GM19025 (cell line): ENCODE measurements around the gene SH3PXD2A.

Experiments used
- ATAC-seq: cut with Tn5 transposase; IDR thresholded peaks from one replicate; pipeline ENCODE4 v1.9.1; 2021; ENCODE audit warnings: mild to moderate bottlenecking, low read depth, moderate library complexity; ENCODE audit not compliant: unreplicated experiment

The SH3PXD2A gene

GRCh38 chr10:103600956-103601569 lies 254.3 kb downstream of the SH3PXD2A start:
- no peak for ATAC-seq

DNA sequence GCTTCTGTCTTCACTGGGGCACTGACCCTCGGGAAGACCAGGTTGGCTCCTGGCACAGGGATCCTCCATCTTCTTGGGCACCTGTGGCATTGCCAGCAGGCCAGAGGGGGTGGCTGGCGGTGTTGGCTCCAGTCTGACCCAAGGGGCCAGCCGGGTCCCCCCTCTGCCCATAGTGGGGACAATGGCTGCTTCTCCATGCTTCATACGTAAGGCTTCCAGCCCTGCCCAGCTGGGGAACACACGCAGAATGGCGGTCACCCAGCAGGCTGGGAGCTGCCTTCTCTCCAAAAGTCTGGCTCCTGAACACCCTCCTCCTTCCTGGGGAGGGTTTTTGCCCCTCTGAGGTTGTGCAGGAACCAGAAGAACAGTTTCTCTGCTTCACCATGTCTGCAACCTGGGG lies 255.1 kb downstream of the SH3PXD2A start:
- no peak for ATAC-seq

DNA sequence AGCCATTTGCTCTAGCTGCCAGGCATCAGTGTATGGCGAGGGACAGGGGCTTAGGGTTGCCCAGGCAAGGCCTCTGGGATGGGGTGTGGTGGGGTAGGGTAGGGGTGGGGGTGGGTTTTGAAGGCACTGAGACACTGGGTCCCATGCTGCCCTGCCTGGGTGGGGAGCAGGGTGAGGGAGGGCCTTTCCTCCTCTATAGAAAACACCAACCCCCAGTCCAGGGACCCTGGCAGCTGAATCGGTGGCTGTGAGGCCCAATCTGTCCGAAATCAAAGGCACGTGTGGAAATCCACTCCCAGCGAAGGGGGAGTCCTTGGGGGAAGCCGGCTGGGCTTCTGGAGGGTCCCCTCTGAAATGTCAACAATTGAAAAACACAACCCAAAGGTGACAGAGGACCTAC lies 255.5 kb downstream of the SH3PXD2A start:
- no peak for ATAC-seq

GRCh38 chr10:103599211-103599610 lies 256.2 kb downstream of the SH3PXD2A start:
- ATAC-seq: no peak

GRCh38 chr10:103598654-103599115 lies 256.7 kb downstream of the SH3PXD2A start:
- no peak for ATAC-seq

- ATAC-seq: no peak
These were observed 258.4 kb downstream of the SH3PXD2A start for GRCh38 chr10:103597003-103597402.

GRCh38 chr10:103595933-103596726 lies 259.2 kb downstream of the SH3PXD2A start:
- ATAC-seq: no peak

- no peak for ATAC-seq
These were observed 262.3 kb downstream of the SH3PXD2A start for GRCh38 chr10:103593022-103593570.

DNA sequence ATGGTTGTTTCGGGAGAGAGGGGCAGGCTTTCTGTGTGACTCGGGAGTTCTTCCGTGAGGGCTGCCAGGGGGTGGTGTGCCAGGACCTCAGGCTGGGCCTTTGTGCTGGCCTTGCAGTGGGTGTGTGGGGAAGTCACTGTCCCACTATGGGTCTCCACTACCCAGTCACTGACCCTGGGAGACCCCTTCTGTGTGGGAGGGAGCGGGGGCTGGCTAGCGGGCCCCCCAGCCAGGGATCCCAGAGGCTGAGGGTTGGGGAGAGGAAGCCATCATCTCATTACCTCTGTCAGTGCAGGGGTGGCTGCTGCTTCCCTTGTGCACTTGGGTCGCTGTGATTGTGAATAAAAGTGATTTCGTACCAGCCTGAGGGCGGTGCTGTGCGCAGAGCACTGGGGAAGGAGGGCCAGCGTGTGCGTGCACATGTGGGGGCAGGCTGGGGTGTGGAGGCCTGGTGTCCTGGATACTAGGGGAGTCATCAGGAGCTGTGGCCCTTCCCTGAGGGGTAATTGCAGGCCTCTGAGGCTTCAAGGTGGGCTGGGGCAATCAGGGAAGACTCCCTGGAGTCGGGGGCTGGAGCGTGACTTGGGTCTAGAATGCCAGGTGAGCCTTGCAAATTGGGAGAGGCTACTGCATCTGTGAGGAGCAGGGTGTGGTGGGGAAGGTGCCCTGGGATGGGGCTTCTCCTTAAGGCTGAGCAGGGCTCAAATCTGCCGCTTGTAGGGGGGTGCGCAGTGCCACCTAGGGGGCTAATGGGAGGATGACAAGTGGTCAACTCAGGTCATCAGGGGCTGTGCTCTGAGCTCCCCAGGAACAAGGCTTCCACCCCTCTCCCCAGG lies 263.0 kb downstream of the SH3PXD2A start:
- ATAC-seq: no peak

GRCh38 chr10:103590744-103591291 lies 264.6 kb downstream of the SH3PXD2A start:
- ATAC-seq: no peak

GRCh38 chr10:103590060-103590459 lies 265.3 kb downstream of the SH3PXD2A start:
- no peak for ATAC-seq

- no peak for ATAC-seq
These were observed 266.2 kb downstream of the SH3PXD2A start for GRCh38 chr10:103589074-103589630.

GRCh38 chr10:103587073-103587472 lies 268.3 kb downstream of the SH3PXD2A start:
- ATAC-seq: no peak

GRCh38 chr10:103585011-103585405 lies 270.4 kb downstream of the SH3PXD2A start:
- ATAC-seq: no peak

GRCh38 chr10:103584216-103585010 lies 271.0 kb downstream of the SH3PXD2A start:
- no peak for ATAC-seq

- no peak for ATAC-seq
These were observed 271.5 kb downstream of the SH3PXD2A start for GRCh38 chr10:103583871-103584215.

DNA sequence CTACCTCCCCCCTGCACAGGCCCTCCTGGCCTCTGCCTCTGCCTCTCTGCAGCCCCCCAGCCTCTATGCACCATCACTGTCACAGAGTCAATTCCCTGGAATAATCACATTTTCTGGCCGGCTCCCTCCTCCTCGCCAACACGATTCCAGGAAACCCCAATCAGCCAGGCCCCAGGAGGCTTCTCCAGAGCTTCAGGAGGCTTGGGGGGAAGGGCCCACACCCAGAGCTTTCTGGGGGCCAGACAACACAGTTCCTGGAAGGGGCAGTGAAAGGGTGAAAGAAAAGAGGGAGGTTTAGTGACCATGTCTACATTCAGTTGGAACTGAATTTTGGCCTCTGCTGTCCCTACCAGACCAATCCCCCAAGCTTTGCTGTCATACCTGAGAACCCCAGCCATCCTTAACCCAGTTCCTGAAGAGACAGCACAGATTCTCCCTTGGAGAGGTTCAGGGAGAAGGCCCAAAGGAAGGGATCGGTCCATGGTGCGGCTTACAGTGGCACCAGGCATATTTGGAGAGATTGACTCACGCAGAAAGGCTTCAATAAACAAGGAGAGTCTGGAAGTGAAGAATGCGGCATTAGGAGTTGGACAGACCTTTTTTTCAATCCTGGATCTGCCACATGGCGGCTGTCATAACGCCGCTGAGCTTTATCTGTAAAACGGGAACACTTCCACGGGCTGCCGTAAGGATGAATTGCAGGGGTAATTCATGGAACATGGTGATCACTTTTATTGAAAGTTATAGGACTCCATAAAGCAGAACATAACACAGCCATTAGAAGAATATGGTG lies 272.8 kb downstream of the SH3PXD2A start:
- ATAC-seq: no peak

GRCh38 chr10:103581499-103581898 lies 273.9 kb downstream of the SH3PXD2A start:
- no peak for ATAC-seq

- ATAC-seq: no peak
These were observed 274.9 kb downstream of the SH3PXD2A start for GRCh38 chr10:103580430-103580829.
